ENCODE data around the gene MACROD2.

The MACROD2 gene

GRCh38 chr20:15422966-15423365 is 1427.7 kb downstream of the MACROD2 start:
- DNase-seq: no peak

DNA sequence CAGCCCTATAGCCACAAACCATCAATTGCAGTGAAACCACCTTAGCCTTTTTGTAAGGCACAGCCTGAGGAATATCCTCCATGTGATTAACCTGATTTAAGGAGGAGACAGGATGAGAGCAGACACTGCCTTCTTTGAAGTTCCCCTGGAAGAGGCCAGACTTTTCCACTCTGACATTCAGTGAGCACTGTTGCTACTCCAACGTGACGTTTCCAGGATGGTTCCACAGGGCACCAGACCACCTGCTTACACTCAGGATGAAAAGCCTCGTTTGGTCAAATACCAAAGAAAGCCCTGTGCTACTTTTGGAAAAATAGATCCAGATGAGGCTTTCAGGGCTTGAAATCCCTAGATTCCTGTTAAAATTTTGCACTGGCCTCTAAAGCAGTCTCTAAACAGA is 1444.2 kb downstream of the MACROD2 start:
- no peak for DNase-seq

DNA sequence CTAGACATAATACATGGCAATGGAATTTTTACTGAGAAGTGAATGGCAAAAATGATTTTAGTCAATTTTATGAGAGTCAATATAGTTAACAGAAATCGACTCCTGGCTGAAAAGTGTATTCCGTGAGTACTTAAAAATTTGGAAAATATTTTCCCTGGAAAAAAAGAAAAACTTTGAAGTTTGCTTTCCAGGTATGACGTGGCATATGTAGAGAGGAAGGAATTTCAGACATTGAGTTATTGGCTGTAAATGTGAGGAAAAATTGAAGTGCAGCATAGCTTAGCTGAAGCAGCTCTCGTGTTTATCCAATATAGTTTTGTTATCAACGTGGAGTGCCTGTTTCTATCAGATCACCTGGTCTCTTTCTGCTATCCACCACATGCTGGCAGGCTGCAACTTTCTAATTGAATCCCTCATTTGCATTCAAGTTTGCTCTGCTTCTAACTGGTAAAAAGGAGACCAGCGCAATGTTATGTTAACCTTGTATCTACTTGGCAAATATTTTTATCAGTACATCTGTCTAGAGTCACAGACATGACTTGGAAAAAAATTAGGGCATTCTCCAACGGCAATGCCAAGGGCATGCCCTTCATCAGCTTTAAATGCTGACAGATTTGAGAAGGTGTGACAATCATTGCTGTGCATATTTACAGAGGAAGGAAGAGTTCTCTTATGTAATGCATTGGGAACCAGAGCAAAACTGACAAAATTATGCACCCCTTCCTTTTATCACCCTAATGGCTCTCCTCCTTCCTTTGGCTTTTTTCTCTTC is 1444.9 kb downstream of the MACROD2 start:
- no peak for DNase-seq

DNA sequence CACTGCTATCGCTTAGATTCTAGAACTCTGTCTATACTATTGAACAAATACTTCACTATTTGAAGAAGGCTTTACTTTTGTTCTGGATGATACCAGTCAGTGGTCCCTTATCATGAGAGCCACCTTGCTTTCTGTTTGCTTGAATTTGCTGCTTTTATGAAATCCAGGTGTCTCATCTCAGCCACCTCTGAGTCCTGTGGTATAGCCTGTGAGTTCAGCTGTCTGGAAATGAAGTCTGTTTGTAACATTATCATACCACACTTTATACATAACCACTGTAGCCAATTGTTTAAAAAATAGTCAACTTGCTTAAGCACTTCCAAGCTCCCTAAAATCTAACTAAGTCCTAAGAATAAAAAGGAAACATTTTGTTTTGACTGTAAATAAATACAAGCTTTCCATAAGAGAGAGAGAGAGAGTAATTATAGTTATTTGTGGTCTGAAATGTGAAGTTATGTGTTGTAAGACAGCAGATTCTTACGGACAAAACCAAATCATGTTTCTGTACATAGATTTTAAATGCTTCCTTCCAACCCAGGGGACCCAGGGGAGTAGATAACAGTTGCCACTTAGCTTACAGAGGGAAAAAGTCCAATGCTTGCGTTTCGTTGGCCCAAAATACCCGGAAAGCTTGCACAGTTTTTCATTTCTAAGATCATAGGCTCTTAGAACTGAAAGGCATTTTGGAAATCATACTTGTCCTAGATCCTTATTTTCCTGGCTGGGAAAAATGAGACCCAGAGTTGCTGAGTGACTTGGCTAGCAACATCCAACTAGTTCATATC is 1449.9 kb downstream of the MACROD2 start:
- DNase-seq: no peak

GRCh38 chr20:15446373-15446772 is 1451.1 kb downstream of the MACROD2 start:
- no peak for DNase-seq

GRCh38 chr20:15447549-15447948 is 1452.2 kb downstream of the MACROD2 start:
- DNase-seq: no peak

DNA sequence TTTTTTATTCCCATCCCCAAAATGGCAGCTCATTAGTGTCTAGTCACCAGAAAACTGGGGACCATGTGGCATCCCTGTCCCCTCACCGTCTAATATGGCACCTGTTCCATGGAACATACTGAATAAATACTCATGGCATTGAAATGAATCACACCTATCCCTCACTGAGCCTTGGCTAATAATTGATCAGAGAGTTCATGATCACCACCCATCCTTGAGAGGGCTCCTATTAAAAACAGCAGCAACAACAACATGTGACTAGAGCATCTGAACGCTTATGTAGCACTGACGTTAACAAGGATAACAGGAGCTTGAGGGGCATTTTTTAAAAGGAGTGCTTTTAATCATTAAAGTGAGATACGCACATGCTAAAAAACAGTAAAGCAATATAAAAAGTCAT is 1453.7 kb downstream of the MACROD2 start:
- no peak for DNase-seq

DNA sequence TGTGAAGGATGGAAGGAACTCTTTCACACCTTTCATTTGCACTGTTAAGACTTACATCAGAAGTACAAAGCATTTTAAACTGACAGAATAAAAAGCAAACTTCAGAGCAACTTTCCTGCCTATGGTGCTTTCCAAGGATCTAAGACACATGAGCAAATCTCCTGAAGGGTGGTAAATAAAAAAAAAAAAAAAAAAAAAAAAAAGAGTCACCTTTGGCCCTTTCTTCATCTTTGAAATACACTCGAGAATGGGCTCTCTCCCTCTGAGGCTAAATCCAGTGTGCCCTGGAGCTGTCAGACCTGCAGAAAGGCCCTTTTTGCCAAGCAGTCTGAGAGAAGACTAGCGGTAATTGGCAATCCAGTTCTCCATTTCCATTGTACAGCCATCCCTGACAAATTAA is 1455.9 kb downstream of the MACROD2 start:
- DNase-seq: no peak

DNA sequence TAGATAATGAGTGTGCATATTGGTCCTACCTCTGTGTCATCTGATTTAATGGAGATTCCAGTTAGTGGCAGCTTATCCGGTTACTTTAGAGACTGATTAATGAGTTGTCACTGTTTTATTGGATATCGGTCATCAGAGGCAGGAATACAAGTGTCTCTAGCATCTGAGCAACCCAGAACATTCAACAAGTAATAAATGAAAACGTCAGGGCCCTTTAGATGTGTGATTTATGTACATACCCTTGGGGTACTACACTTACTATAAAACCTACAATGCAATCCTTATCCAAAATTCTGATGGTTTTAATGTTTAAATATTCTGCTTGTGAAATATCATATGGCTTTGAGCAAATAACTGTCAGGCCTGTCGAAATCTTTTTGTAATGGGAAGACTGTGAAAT is 1460.0 kb downstream of the MACROD2 start:
- no peak for DNase-seq

DNA sequence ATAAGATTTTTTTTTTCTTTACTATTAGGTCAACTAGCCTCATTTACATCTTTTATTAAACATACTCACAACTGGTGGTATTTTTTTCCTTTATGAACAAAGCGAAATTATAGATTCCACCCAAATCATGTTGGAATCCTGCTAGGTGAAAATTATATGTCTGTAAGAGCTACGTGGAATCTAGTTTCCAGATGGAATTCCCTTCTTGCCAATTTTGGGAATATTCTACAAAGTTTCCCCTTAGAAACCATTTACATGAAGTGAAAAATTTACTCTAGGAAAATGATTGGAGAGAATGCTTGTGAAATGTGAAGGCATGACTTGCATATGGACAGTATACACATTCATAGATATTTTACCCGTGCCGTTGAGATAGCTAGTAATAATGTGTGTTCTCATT is 1466.6 kb downstream of the MACROD2 start:
- DNase-seq: no peak

DNA sequence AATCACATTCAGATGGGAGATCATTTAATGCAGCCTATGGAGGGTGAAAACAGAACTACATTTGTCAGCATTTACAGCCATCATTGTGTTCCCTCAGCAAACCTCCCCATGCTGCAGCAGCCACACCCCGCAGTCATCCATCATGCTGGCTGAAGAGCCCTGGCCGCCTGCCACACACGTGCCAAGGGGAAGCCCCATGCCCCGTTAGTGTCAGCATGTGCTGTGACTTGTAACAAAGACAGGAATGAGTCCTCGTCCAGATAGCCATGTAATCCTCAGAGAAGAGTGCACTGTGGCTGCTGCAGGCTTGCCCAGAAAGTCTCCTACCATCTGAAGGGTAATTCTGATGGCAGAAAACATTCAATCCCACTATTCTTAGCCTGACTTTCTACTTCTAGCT is 1480.2 kb downstream of the MACROD2 start:
- no peak for DNase-seq

- DNase-seq: no peak
These were observed 1480.9 kb downstream of the MACROD2 start for GRCh38 chr20:15476186-15476585.

DNA sequence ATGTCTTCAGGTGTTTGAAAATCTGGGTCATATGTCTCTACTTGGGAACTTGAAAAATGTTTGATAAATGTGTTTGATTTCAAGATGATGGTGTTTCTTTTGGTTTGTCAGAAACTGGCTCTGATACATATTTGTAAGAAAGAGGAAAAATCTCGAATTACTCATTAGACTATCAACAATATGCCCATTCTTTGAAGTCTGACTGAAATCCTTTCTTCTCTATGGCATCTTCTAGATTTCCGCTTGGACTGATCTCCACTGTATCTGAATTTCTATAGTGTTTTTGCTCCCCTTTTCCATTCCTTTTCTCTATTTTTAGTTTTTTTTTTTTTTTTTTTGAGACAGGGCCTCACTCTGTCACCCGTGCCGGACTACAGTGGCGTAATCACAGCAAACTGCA is 1481.5 kb downstream of the MACROD2 start:
- no peak for DNase-seq

- DNase-seq: no peak
These were observed 1487.2 kb downstream of the MACROD2 start for GRCh38 chr20:15482525-15482924.

- DNase-seq: no peak
These were observed 1490.2 kb downstream of the MACROD2 start for GRCh38 chr20:15485519-15485918.

- no peak for DNase-seq
These were observed 1491.7 kb downstream of the MACROD2 start for GRCh38 chr20:15487030-15487429.

DNA sequence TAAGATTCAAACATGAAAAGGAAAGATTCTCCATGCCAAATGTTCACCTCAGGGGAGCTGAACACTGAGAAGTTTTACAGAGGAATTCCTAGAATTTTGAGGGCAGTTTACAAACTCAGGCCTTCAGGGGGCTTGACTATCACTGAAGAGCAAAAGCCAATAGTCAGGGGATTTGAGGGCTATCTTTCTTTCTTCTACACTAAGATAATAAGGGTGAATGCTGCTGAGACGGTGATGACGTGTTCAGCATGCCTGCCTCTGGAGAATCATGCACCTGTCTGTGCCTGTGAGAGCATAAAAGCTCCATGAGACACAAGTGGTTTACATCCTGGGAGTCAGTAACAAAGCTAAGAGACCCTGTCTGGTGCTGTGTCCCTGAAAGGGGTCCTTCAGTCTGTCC is 1492.4 kb downstream of the MACROD2 start:
- no peak for DNase-seq

DNA sequence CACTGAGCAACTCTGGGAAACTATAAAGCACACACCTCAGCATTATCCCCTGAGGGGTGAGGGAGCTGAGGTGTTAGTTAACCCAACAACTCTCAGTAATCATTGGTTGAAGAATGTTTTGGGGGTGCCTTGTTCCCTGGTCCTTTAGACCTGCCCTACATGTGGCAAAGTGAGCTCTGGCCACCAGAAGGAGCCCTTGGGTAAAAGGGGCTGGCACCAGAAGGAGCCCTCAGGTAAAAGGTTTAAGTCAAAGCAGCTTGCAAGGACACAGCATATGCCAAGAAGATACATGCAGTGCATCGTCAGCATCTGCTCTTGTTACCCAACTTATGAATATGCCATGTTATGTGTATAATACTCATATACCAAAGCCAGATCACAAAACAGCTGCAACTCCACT is 1496.3 kb downstream of the MACROD2 start:
- DNase-seq: peak; percentile 0

GRCh38 chr20:15494851-15495250 is 1499.5 kb downstream of the MACROD2 start:
- DNase-seq: no peak

DNA sequence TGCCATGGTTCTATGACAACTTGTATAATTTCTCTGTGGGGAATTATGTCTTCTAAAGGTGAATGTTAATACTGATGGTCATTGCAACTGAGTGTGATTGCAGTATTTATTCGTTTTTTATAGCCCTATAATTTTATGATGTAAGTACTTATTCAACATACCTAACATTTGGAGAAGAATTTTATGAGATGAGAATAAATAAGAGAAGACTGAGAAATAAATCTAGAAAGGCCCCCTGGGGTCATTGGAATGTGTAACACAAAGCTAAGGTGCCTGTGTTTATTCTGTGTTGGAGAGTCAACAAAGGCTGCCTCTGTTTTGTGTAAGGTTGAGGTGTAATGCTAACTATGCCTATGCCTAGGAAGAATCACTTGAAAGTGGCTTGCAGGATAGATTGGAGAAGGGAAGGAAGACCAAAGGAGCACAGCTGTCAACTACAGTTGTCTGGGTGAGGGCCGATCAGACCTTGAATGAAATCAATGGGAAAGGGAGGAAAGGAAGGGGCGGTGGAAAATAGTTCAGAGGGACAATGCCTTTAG is 1501.3 kb downstream of the MACROD2 start:
- no peak for DNase-seq

DNA sequence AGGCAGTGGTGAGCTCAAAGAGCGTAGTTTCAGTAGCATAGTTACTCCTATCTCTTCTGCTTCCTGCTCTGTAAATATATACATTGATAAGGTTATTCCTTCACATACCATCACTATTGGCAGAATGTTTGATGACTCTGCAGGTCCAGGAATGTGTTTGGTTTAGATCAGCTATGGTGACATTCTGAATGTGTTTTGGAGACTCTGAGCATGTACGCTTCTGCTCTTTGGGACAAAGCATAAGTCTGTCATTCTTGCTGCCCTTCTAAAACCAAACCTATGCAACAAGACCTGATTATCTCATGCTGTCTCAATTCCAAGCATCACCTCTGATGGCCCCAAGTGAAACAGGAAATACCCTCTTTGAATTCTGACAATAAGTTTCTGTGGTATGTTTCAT is 1503.6 kb downstream of the MACROD2 start:
- DNase-seq: no peak

- DNase-seq: no peak
These were observed 1511.0 kb downstream of the MACROD2 start for GRCh38 chr20:15506311-15506710.

DNA sequence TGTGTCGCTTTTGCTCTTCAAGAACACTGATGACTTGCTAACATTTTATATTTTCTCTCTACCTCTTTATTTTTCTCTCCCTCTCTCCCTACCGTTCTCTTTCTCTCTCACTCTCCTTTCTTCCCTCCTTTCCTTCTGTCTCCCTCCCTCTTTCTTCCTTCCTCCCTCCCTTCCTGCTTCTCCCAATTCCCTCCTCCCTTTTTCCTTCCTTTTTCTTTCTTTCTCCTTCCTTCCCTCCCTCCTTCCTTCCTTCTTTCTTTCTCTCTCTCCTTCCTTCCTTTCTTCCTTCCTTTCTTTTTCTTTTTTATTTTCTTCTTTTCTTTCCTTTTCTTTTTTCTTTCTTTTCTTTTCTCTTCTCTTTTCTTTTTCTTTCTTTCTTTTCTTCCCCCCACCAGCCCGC is 1511.8 kb downstream of the MACROD2 start:
- no peak for DNase-seq

GRCh38 chr20:15511551-15511950 is 1516.2 kb downstream of the MACROD2 start:
- DNase-seq: no peak
